ENCODE measurements around the gene PRPF6.
A peak's percentile ranks its signal among the peaks of the same experiment; 100 is the strongest.

The PRPF6 gene

GRCh38 chr20:63980806-63981728, at the start of gene PRPF6:
Gene PRPF6, plus strand, starts transcription at chr20:63981132. Its CDS starts 114 bp downstream, at chr20:63981246.
- Histone ChIP-seq H3K9me3 (ENCODE audit: control insufficient read depth, insufficient read depth, low read length) (no peaks in the 10 kb centered on the region), H3K4me1 (ENCODE audit: insufficient read depth, low read length) (peaks cover 15% of the 10 kb centered on the region), H3K9ac (ENCODE audit: low read depth, low read length) (peak within 1 kb of the TSS; percentile 75)

GRCh38 chr20:63931735-63932134, 49.2 kb upstream of the PRPF6 start:
- Histone ChIP-seq H3K36me3 (ENCODE audit: insufficient read depth, low read length) (peaks cover 8% of the 10 kb centered on the region), H3K4me1 (ENCODE audit: insufficient read depth, low read length) (no peaks in the 10 kb centered on the region), H3K9ac (ENCODE audit: low read depth, low read length) (no peak overlapping the region), H3K9me3 (ENCODE audit: control insufficient read depth, insufficient read depth, low read length) (no peaks in the 10 kb centered on the region)

More at GRCh38 chr20:63980806-63981728, at the start of gene PRPF6:
- H3K36me3 ChIP-seq (ENCODE audit: insufficient read depth, low read length): peaks cover 22% of the 10 kb centered on the region

- no peaks in the 10 kb centered on the region for H3K9me3 ChIP-seq (ENCODE audit: control insufficient read depth, insufficient read depth, low read length)
- H3K36me3 ChIP-seq (ENCODE audit: insufficient read depth, low read length): peaks cover 8% of the 10 kb centered on the region
- H3K9ac ChIP-seq (ENCODE audit: low read depth, low read length): no peak overlapping the region
- H3K4me1 ChIP-seq (ENCODE audit: insufficient read depth, low read length): no peaks in the 10 kb centered on the region; the same call in 1 of the 2 replicates
Measured at GRCh38 chr20:63932606-63933160, 48.2 kb upstream of the PRPF6 start.

- no peaks in the 10 kb centered on the region; the same call in 1 of the 2 replicates for H3K4me1 ChIP-seq (ENCODE audit: insufficient read depth, low read length)
- H3K36me3 ChIP-seq (ENCODE audit: insufficient read depth, low read length): peaks cover 8% of the 10 kb centered on the region
- H3K9ac ChIP-seq (ENCODE audit: low read depth, low read length): no peak overlapping the region
- no peaks in the 10 kb centered on the region for H3K9me3 ChIP-seq (ENCODE audit: control insufficient read depth, insufficient read depth, low read length)
Measured at GRCh38 chr20:63933646-63934045, 47.3 kb upstream of the PRPF6 start.

GRCh38 chr20:63934271-63935068, 46.5 kb upstream of the PRPF6 start:
- Histone ChIP-seq H3K4me1 (ENCODE audit: insufficient read depth, low read length) (no peaks in the 10 kb centered on the region; the same call in 1 of the 2 replicates), H3K36me3 (ENCODE audit: insufficient read depth, low read length) (peaks cover 8% of the 10 kb centered on the region), H3K9me3 (ENCODE audit: control insufficient read depth, insufficient read depth, low read length) (no peaks in the 10 kb centered on the region), H3K9ac (ENCODE audit: low read depth, low read length) (no peak overlapping the region)

- Histone ChIP-seq H3K36me3 (ENCODE audit: insufficient read depth, low read length) (peaks cover 4% of the 10 kb centered on the region; the same call in 1 of the 2 replicates), H3K9ac (ENCODE audit: low read depth, low read length) (no peak overlapping the region)
Measured at GRCh38 chr20:63935447-63935846, 45.5 kb upstream of the PRPF6 start.

GRCh38 chr20:63937596-63937995, 43.3 kb upstream of the PRPF6 start:
- Histone ChIP-seq H3K36me3 (ENCODE audit: insufficient read depth, low read length) (peaks cover 4% of the 10 kb centered on the region; the same call in 1 of the 2 replicates), H3K9ac (ENCODE audit: low read depth, low read length) (no peak overlapping the region), H3K4me1 (ENCODE audit: insufficient read depth, low read length) (no peaks in the 10 kb centered on the region; the same call in 1 of the 2 replicates), H3K9me3 (ENCODE audit: control insufficient read depth, insufficient read depth, low read length) (no peaks in the 10 kb centered on the region)

More at GRCh38 chr20:63935447-63935846, 45.5 kb upstream of the PRPF6 start:
- Histone ChIP-seq H3K9me3 (ENCODE audit: control insufficient read depth, insufficient read depth, low read length) (no peaks in the 10 kb centered on the region), H3K4me1 (ENCODE audit: insufficient read depth, low read length) (no peaks in the 10 kb centered on the region; the same call in 1 of the 2 replicates)

- Histone ChIP-seq H3K36me3 (ENCODE audit: insufficient read depth, low read length) (peaks cover 4% of the 10 kb centered on the region; the same call in 1 of the 2 replicates), H3K9ac (ENCODE audit: low read depth, low read length) (peak overlapping the region; percentile 59), H3K9me3 (ENCODE audit: control insufficient read depth, insufficient read depth, low read length) (no peaks in the 10 kb centered on the region), H3K4me1 (ENCODE audit: insufficient read depth, low read length) (peaks cover 8% of the 10 kb centered on the region; the same call in 1 of the 2 replicates)
Measured at GRCh38 chr20:63939061-63939935, 41.6 kb upstream of the PRPF6 start.

GRCh38 chr20:63940071-63940471, 40.9 kb upstream of the PRPF6 start:
- Histone ChIP-seq H3K36me3 (ENCODE audit: insufficient read depth, low read length) (no peaks in the 10 kb centered on the region), H3K4me1 (ENCODE audit: insufficient read depth, low read length) (peaks cover 8% of the 10 kb centered on the region; the same call in 1 of the 2 replicates), H3K9ac (ENCODE audit: low read depth, low read length) (peak overlapping the region; percentile 59), H3K9me3 (ENCODE audit: control insufficient read depth, insufficient read depth, low read length) (no peaks in the 10 kb centered on the region)

- H3K9me3 ChIP-seq (ENCODE audit: control insufficient read depth, insufficient read depth, low read length): no peaks in the 10 kb centered on the region
- peak overlapping the region; percentile 59 for H3K9ac ChIP-seq (ENCODE audit: low read depth, low read length)
- H3K4me1 ChIP-seq (ENCODE audit: insufficient read depth, low read length): peaks cover 8% of the 10 kb centered on the region; the same call in 1 of the 2 replicates
- H3K36me3 ChIP-seq (ENCODE audit: insufficient read depth, low read length): no peaks in the 10 kb centered on the region
Measured at GRCh38 chr20:63940472-63941266, 40.3 kb upstream of the PRPF6 start.

GRCh38 chr20:63941282-63942081, 39.5 kb upstream of the PRPF6 start:
- Histone ChIP-seq H3K9ac (ENCODE audit: low read depth, low read length) (peak overlapping the region; percentile 59), H3K36me3 (ENCODE audit: insufficient read depth, low read length) (no peaks in the 10 kb centered on the region), H3K4me1 (ENCODE audit: insufficient read depth, low read length) (peaks cover 8% of the 10 kb centered on the region; the same call in 1 of the 2 replicates), H3K9me3 (ENCODE audit: control insufficient read depth, insufficient read depth, low read length) (no peaks in the 10 kb centered on the region)
